Activated T-helper 17 cell treated with anti-CD3 and anti-CD28 coated beads, Interleukin-2, amount 50 U/mL, for 72 hours (primary cell): Measurements from ENCODE around the gene PPM1K. TPM values are rescaled to one million over a fixed set of nuclear protein-coding genes. Genes with fewer than 3 reads are reported as not detected.
A peak's percentile ranks its signal among the peaks of the same experiment; 100 is the strongest.

Experiments used
- ATAC-seq: fragments of 150-1000 bp; cut with Tn5 transposase; replicated peaks from 2 replicates; pipeline ENCODE4 v1.10.0; 2021; ENCODE audit warnings: mild to moderate bottlenecking, moderate library complexity
- H3K27ac Mint-ChIP-seq: one replicate; pipeline ENCODE4 v1.8.0; 2022; ENCODE audit warnings: mixed read lengths
- H3K27me3 Mint-ChIP-seq: one replicate; pipeline ENCODE4 v1.8.0; 2022; ENCODE audit warnings: mixed read lengths
- H3K36me3 Mint-ChIP-seq: one replicate; pipeline ENCODE4 v1.8.0; 2022; ENCODE audit warnings: low read depth, mild to moderate bottlenecking, mixed read lengths
- H3K4me1 Mint-ChIP-seq: one replicate; pipeline ENCODE4 v1.8.0; 2022; ENCODE audit warnings: mixed read lengths
- H3K4me3 Mint-ChIP-seq: one replicate; pipeline ENCODE4 v1.8.0; 2022; ENCODE audit warnings: mild to moderate bottlenecking, mixed read lengths
- H3K9me3 Mint-ChIP-seq: one replicate; pipeline ENCODE4 v1.8.0; 2022; ENCODE audit warnings: mixed read lengths
- total RNA-seq, 2 donors: library from RNA; stranded (reverse); gene quantifications; one replicate each; pipeline ENCODE4 v1.2.3, GENCODE V29; 2022

Gene PPM1K
- total RNA-seq, 2 donors from 2014 or later: 49.9 to 66.7 TPM

DNA sequence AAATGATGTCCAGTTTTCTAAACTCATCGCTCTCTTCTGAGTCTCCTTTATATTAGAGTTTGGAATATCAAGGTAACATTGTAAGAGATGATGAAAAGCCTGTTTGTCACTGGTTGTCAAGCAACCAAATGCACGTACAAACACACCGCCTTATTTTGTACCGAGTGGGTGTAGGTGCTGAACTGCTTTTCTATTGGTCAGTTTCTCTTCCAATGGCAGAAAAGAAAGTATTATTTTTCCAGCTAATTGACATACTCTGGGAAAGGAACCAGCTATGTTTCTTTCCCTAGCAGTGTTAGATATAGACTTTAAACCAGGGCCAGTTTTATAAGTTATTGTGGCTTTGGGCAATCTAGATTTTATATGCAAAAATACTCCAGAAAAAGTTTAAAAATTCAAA lies 6.6 kb upstream of the PPM1K start:
- Mint-ChIP-seq H3K27me3 (no peaks in the 10 kb centered on the region), H3K36me3 (no peaks in the 10 kb centered on the region), H3K4me3 (no peak overlapping the region), H3K27ac (no peak overlapping the region), H3K4me1 (peaks cover 4% of the 10 kb centered on the region), H3K9me3 (no peaks in the 10 kb centered on the region)
- no peak for ATAC-seq

DNA sequence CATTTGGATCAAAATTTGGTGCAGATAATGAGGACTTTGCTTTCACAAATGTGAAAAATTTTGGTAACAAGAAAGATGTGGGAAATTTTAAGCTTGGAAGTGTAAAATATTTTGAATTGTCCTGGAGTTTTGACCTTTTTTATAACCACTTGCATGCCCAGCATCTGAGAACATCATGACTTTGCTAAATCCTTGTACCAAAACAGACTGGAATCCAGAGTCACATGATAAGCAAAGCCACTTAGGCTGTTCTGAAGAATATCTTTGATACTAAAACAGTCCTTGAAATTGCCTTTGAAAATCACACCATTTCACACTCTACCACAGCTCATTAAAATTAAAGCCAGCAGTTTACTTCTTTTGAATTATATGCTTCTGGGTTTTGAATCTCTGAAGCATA lies 2.5 kb upstream of the PPM1K start:
- no peak for ATAC-seq
- no peaks in the 10 kb centered on the region for H3K27me3 Mint-ChIP-seq
- H3K27ac Mint-ChIP-seq: no peak overlapping the region
- H3K36me3 Mint-ChIP-seq: peaks cover 20% of the 10 kb centered on the region
- no peak overlapping the region for H3K4me3 Mint-ChIP-seq
- H3K9me3 Mint-ChIP-seq: no peaks in the 10 kb centered on the region
- peaks cover 18% of the 10 kb centered on the region for H3K4me1 Mint-ChIP-seq

DNA sequence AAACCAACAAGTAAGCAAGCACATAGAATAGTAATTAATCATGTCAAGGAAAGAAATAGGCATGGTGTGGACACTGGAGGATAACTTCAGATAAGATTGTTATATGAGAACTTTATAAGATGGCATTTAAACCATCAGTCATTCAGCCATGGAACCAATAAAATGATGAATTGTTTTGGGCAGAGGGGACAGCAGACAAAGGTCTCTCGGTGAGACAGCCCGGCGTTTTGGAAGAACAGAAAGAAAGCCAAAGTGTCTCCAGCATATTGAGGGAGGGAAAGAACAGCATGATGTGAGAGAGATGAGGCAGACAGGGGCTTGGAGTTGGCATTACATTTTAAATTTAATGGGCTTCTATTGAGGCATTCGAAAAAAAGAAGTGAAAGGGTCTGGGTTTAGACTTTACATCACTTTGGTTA lies 883 bp upstream of the PPM1K start:
- peaks cover 33% of the 10 kb centered on the region for H3K36me3 Mint-ChIP-seq
- no peaks in the 10 kb centered on the region for H3K27me3 Mint-ChIP-seq
- peak overlapping the region; percentile 100 for H3K27ac Mint-ChIP-seq
- peaks cover 29% of the 10 kb centered on the region for H3K4me1 Mint-ChIP-seq
- H3K4me3 Mint-ChIP-seq: peak overlapping the region; percentile 100
- no peak for ATAC-seq
- H3K9me3 Mint-ChIP-seq: no peaks in the 10 kb centered on the region

DNA sequence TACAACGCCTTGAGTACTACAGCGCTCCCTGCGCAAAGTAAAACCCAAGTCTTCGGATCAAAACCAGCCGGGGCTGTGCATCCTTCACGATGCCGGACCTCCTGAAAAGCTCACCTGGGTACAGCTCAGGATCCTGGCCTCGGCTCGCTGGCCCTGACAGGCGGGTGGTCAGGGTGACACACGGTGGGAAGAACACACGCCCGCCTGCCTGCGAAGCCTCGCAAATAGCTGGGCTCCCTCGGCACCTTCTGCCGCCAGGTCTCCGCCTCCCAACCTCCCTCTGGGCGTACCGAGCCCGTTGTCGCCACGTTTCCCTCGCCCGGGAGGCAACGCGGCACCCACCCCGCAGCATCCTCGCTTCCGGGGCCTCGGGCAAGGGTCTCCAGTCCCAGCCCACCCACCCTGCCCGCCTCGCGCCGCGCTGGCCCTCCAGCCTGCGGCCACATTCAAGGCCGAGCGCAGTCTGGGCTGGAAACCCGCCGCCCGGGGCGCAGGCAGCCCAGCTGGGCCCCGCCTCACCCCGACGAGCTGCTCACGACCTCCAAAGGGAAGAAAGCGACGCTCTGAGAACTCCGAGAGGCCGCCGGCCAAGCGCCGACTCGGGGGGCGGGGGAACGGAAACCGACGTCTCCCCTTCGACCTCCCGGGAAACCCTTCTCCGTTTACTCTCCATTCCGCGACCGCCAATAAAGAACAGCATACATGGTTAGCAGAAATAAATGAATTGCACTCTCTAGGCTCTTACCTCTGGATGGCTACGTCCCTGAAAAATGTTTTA lies 511 bp downstream of the PPM1K start:
- H3K4me1 Mint-ChIP-seq: peaks cover 37% of the 10 kb centered on the region
- H3K27me3 Mint-ChIP-seq: no peaks in the 10 kb centered on the region
- no peaks in the 10 kb centered on the region for H3K9me3 Mint-ChIP-seq
- peaks cover 33% of the 10 kb centered on the region for H3K36me3 Mint-ChIP-seq
- peak overlapping the region; percentile 100 for H3K27ac Mint-ChIP-seq
- peak overlapping the region; percentile 100 for H3K4me3 Mint-ChIP-seq
- peak; percentile 33 for ATAC-seq

DNA sequence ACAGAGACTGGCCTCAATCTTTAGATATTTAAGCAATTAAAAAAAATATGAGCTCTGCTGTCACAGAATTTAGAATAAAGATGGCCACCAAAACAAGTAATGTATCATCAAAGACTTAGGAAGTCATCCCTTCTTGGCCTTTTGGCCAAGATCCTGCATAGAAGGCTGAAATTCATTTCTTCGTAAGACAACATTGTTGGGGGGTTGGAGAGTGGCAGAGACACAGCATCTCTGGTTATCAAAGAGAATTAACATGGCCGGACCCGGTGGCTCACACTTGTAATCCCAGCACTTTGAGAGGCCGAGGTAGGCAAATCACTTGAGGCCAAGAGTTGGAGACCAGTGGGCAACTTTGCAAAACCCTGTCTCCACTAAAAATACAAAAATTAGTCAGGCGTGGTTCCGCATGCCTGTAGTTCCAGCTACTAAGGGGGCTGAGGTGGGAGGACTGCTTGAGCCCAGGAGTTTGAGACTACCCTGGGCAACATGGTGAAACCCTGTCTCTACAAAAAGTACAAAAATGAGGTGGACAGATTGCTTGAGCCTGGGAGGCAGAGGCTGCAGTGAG lies 4.0 kb downstream of the PPM1K start:
- Mint-ChIP-seq H3K9me3 (no peaks in the 10 kb centered on the region), H3K27me3 (no peaks in the 10 kb centered on the region), H3K4me1 (peaks cover 41% of the 10 kb centered on the region), H3K4me3 (peak overlapping the region; percentile 64), H3K36me3 (peaks cover 65% of the 10 kb centered on the region), H3K27ac (peak overlapping the region; percentile 58)
- no peak for ATAC-seq

DNA sequence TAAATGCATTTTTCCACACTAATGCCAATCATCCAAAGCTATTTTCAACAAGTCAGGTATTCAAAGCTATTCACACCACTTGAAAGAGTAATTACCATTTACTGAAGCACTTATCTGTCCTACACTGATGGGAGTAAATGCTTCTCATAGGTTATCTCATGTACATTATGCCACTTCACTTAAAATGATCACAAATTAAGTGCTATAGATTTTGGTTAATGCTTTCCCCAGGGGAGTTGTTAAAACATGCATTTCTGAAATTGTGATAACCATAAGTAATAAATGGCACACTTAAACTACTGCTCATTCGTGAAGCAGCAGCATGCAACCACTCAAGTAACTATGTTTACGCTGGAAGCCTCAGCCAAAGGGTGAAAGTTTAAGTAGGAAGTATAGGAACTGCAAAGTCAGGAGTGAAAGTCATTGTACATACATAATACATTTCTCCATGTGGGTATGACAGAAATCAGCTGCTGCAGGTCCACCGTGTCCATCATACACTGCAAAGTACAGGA lies 6.6 kb downstream of the PPM1K start:
- Mint-ChIP-seq H3K4me1 (peaks cover 37% of the 10 kb centered on the region), H3K9me3 (no peaks in the 10 kb centered on the region), H3K27me3 (no peaks in the 10 kb centered on the region), H3K36me3 (peaks cover 70% of the 10 kb centered on the region), H3K27ac (no peak overlapping the region), H3K4me3 (no peak overlapping the region)
- ATAC-seq: no peak

DNA sequence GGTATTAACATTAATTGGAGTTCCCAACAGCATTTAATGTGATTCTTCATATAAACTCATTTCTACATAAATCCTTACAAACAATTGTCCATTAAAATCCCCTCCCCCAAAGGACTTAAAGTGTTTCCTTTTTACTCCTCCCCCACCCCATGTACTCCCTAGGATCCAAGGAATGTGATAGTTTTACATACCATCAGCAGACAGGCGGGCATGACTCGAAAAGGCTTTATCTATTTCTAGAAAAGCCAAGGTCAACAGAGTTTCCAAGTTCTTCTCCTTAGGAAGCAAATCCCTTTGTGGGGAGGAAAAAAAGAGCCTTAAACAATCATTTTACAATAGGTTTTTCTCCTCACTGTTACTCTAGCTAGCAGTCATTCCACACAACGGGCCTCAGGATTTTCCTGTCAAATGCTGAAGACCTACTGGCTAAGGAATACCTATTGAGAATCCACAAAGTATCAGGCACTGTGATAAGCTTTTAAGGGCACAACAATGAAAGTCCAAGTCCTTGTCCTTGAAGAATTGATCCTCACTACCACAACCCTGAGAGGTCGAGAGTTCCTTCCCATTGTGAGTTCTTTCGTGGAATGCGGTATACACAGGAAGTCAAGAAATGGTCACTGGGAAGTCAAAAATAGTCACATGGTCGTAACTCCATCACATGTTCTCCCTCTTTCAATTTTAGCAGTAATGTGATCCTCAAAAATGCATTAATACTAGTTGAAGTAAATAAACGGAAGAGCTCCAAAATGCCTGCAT lies 7.2 kb downstream of the PPM1K start:
- H3K27ac Mint-ChIP-seq: no peak overlapping the region
- ATAC-seq: no peak
- H3K4me3 Mint-ChIP-seq: no peak overlapping the region
- no peaks in the 10 kb centered on the region for H3K27me3 Mint-ChIP-seq
- peaks cover 70% of the 10 kb centered on the region for H3K36me3 Mint-ChIP-seq
- no peaks in the 10 kb centered on the region for H3K9me3 Mint-ChIP-seq
- peaks cover 37% of the 10 kb centered on the region for H3K4me1 Mint-ChIP-seq

DNA sequence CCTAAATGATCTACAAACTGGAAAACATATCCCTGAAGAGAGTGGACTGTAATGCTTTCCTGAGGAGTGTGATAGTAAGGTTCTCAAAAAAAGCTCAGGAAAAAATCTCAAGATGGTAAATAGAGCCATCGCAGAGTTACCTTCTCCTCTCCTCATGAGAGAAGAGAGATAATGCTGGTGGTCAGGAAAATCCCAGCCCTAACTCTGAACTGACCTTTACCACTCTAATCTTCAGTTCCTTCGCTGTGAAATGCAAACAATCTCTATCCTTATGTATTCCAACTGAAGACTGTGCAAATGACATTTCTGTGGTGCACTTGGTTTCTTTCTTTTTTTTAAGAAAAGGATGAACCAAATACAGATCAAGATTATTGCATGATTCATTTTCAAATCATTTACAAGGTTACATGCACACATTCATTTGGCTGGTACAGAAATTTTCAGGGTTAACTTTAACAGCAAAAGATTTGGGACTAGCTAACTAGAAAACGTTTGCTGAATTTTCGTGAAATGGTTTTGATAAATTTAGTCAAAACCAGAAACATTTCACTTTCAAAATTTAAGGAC lies 8.3 kb downstream of the PPM1K start:
- no peak for ATAC-seq
- Mint-ChIP-seq H3K27me3 (no peaks in the 10 kb centered on the region), H3K9me3 (no peaks in the 10 kb centered on the region), H3K36me3 (peaks cover 72% of the 10 kb centered on the region), H3K4me3 (no peak overlapping the region), H3K4me1 (peaks cover 29% of the 10 kb centered on the region), H3K27ac (no peak overlapping the region)

DNA sequence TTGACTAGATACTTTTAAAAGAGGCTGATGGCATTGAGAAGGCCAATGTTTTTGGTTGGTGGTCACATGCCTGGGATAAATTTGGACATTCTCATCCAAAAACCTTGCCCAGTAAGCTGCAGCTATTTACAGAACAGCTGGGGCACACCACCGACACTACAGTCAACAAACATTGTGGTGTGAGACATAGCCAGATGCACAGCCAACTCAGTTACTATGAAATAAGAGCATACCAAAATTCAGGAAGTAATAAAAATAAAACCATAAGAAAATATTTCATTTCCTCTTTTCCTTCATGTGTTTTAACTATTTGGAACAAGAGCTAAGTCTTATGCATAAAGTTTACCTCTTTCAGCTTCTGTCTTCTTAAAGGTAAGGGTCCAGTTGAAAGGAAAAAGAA lies 8.8 kb downstream of the PPM1K start:
- H3K4me1 Mint-ChIP-seq: peaks cover 27% of the 10 kb centered on the region
- H3K27me3 Mint-ChIP-seq: no peaks in the 10 kb centered on the region
- no peak overlapping the region for H3K27ac Mint-ChIP-seq
- no peaks in the 10 kb centered on the region for H3K9me3 Mint-ChIP-seq
- no peak overlapping the region for H3K4me3 Mint-ChIP-seq
- ATAC-seq: no peak
- H3K36me3 Mint-ChIP-seq: peaks cover 73% of the 10 kb centered on the region

DNA sequence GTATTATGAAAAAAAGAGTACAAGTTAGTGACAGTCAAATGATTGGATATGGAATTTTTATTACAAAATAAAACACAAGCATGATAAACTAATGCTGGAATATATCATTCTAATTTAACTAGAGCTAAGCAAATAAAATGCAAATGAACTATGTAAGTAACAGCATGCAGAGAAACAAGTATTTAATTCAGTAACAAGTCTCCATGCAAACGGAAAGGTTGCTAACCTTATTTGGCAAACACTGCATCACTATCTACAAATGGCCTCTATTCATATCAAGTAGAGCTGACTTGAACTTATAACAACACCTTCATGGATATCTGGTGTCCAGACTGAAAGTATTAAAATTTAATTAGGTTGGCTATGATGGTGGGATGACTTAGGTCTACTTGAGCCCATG lies 15.4 kb downstream of the PPM1K start:
- no peaks in the 10 kb centered on the region for H3K4me1 Mint-ChIP-seq
- no peak overlapping the region for H3K4me3 Mint-ChIP-seq
- no peaks in the 10 kb centered on the region for H3K9me3 Mint-ChIP-seq
- H3K27ac Mint-ChIP-seq: no peak overlapping the region
- no peak for ATAC-seq
- H3K36me3 Mint-ChIP-seq: peaks cover 29% of the 10 kb centered on the region
- no peaks in the 10 kb centered on the region for H3K27me3 Mint-ChIP-seq

DNA sequence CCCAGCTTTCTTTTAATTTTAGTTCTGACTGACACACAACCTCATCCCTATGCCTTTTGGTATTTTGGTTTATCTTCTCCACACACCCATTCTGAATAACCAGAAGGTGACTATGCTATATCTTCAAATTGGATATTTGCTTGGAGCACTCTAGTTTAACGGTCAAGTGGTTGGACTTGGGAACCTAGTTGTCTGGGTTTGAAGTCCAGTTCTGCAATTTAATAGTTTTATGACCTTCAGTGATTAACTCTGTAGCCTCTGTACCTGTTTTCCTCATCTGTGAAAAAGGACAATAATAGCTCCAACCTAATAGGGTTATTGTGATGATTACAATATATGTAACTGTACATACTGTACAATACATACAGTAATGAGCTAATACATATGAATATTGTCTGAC lies 20.0 kb downstream of the PPM1K start:
- no peak overlapping the region for H3K27ac Mint-ChIP-seq
- H3K4me1 Mint-ChIP-seq: no peaks in the 10 kb centered on the region
- ATAC-seq: no peak
- H3K27me3 Mint-ChIP-seq: no peaks in the 10 kb centered on the region
- no peak overlapping the region for H3K4me3 Mint-ChIP-seq
- H3K9me3 Mint-ChIP-seq: no peaks in the 10 kb centered on the region
- H3K36me3 Mint-ChIP-seq: no peaks in the 10 kb centered on the region

DNA sequence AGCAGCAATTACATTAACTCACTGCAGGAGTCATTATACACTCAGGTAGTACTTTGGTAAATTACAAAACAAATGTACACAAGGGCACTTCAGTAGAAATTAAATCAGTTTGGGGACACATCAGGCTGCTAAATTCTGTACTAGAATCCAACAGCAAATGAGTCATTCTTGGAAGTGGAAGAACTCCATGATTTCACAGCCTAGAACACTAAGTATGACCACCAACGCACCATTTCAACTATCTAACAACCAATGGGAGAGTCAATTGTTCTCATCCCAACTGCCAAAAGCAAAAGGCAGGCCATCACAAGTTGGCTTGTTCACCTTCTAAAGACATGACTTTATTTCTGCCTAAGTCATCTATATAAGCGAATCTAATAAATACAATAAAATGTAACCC lies 26.6 kb downstream of the PPM1K start:
- no peaks in the 10 kb centered on the region for H3K27me3 Mint-ChIP-seq
- no peak for ATAC-seq
- no peaks in the 10 kb centered on the region for H3K9me3 Mint-ChIP-seq
- H3K27ac Mint-ChIP-seq: no peak overlapping the region
- no peak overlapping the region for H3K4me3 Mint-ChIP-seq
- H3K4me1 Mint-ChIP-seq: no peaks in the 10 kb centered on the region
- H3K36me3 Mint-ChIP-seq: no peaks in the 10 kb centered on the region

DNA sequence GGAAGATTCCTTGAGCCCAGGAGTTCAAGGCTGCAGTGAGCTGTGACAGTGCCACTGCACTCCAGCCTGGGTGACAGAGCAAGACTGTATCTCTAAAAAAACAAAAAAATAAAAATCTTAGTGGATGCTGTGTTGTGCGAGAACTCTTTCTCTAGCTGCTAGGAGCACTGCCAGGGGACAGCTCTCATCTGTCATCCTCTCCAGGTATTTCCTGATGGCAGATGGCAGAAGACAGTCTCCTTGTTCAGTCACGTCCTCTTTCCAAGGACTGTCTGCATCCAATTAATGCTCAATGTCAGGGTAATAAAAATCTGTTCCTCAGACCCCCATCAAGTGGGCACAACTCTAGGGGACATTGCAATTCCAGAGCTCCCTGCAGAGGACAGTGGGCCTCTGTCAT lies 29.2 kb downstream of the PPM1K start:
- no peaks in the 10 kb centered on the region for H3K9me3 Mint-ChIP-seq

DNA sequence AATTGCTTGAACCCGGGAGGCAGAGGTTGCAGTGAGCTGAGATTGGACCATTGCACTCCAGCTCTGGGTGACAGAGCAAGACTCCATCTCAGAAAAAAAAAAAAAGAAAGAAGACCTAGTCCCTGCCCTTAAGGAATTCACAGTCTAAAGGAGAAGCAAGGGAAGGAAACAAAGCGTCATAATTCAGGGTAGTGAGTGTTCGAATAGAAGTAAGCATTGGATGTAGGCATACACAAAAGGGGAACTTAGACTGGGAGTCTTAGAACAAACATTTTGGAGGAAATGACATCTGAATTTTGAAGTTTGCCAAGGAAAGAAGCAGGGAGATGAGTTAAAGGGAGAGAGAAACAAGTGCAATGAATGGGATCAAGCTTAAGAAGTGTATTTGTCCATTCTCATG lies 32.4 kb downstream of the PPM1K start:
- Mint-ChIP-seq H3K27ac (no peak overlapping the region), H3K4me3 (no peak overlapping the region), H3K9me3 (no peaks in the 10 kb centered on the region), H3K27me3 (no peaks in the 10 kb centered on the region), H3K4me1 (no peaks in the 10 kb centered on the region), H3K36me3 (no peaks in the 10 kb centered on the region)
- ATAC-seq: no peak

More for the DNA sequence above, 29.2 kb downstream of the PPM1K start:
- ATAC-seq: no peak
- H3K4me1 Mint-ChIP-seq: no peaks in the 10 kb centered on the region
- no peaks in the 10 kb centered on the region for H3K27me3 Mint-ChIP-seq
- no peak overlapping the region for H3K4me3 Mint-ChIP-seq
- no peaks in the 10 kb centered on the region for H3K36me3 Mint-ChIP-seq
- H3K27ac Mint-ChIP-seq: no peak overlapping the region
